Testis (tissue), 3 donors: ENCODE results near the gene FRMD3. TPM values are rescaled to one million over a fixed set of nuclear protein-coding genes. Genes with fewer than 3 reads are reported as not detected.

Experiments used
- DNase-seq: peaks from one replicate; pipeline ENCODE4 v3.0.0-alpha.2; 2019
- H3K27ac ChIP-seq, 2 donors: fragments of 200-600 bp; sonication (generic); one replicate each; pipeline ENCODE4 v1.5.1; 2019
- H3K27me3 ChIP-seq: fragments of 200-600 bp; sonication (generic); one replicate; pipeline ENCODE4 v1.5.1; 2019
- H3K36me3 ChIP-seq: fragments of 200-600 bp; sonication (generic); one replicate; pipeline ENCODE4 v1.5.1; 2017; ENCODE audit warnings: low read depth; ENCODE audit errors: missing control alignments
- H3K4me1 ChIP-seq: fragments of 200-600 bp; sonication (generic); one replicate; pipeline ENCODE4 v1.5.1; 2019
- H3K4me3 ChIP-seq, 2 donors: fragments of 200-600 bp; sonication (generic); one replicate each; pipeline ENCODE4 v1.5.1; 2017 to 2019
- H3K9me3 ChIP-seq: fragments of 200-600 bp; sonication (generic); one replicate; pipeline ENCODE4 v1.5.1; 2017
- CTCF ChIP-seq, 3 experiments: fragments of 450-650 bp in 2 of 3; fragments of 200-600 bp in 1 of 3; sonication (generic) in 1 of 3; IDR thresholded peaks; one replicate each; pipeline ENCODE4 v1.5.1; 2016 to 2019; ENCODE audit warnings: antibody characterized with exemption in 3 of 3, mild to moderate bottlenecking in 2 of 3, moderate library complexity in 1 of 3
- POLR2A ChIP-seq: fragments of 450-650 bp; IDR thresholded peaks from one replicate; pipeline ENCODE4 v1.6.1; 2017; ENCODE audit warnings: antibody characterized with exemption, mild to moderate bottlenecking, moderate library complexity
- WGBS, 2 donors: methylation state at CpG; one replicate each; pipeline ENCODE4 v1.1.5; 2018; 5-methylcytosine and 5-hydroxymethylcytosine counted together
- intact Hi-C: fragments of 100-400 bp; cut with DNase I; formaldehyde crosslinking; loops from one replicate; pipeline ENCODE4 v1.15.1; 2023; ENCODE audit warnings: low total_unique reads
- polyA plus RNA-seq: library from polyadenylated mRNA; stranded (reverse); fragments of 350-450 nt; fragmentation: Illumina TruSeq; extraction: RNeasy Lipid Tissue Mini Kit (QIAGEN cat#74804); gene quantifications from one replicate; pipeline ENCODE4 v1.2.3, GENCODE V29; 2014; ENCODE audit warnings: low read depth, low replicate concordance; ENCODE audit not compliant: insufficient read depth
- total RNA-seq, 2 donors: library from RNA; depleted of rRNA; stranded (reverse); fragments of >200 nt; gene quantifications; one replicate each; pipeline ENCODE4 v1.2.3, GENCODE V29; 2016

FRMD3 gene
- total and polyA plus RNA-seq, 3 donors from 2014 or later, result 5.5 to 16.2 (median 12.5) TPM

GRCh38 chr9:83342006-83342405, 196.2 kb downstream of the FRMD3 start:
- DNase-seq, result no peak
- intact Hi-C loops, result no loop called here
- H3K27me3 ChIP-seq, result no peaks in the 10 kb centered on the region
- no peaks in the 10 kb centered on the region for H3K4me1 ChIP-seq
- H3K4me3 ChIP-seq, result no peak overlapping the region
- H3K9me3 ChIP-seq, result no peaks in the 10 kb centered on the region
- H3K36me3 ChIP-seq, result no peaks in the 10 kb centered on the region
- H3K27ac ChIP-seq, result no peak overlapping the region
- 89 to 97% methylated on average over 3 of the region's 3 CpGs for WGBS, 2 donors
- TF ChIP-seq POLR2A, result no peak
- no peak for TF ChIP-seq CTCF (IDR thresholded peaks at IDR 0.05)

GRCh38 chr9:83340451-83340850, 197.8 kb downstream of the FRMD3 start:
- no peak for DNase-seq
- no peaks in the 10 kb centered on the region for H3K4me1 ChIP-seq
- H3K27ac ChIP-seq, result no peak overlapping the region
- intact Hi-C loops, result no loop called here
- no peaks in the 10 kb centered on the region for H3K27me3 ChIP-seq
- no peaks in the 10 kb centered on the region for H3K36me3 ChIP-seq
- no peak for TF ChIP-seq POLR2A
- TF ChIP-seq CTCF (IDR thresholded peaks at IDR 0.05), result no peak
- H3K9me3 ChIP-seq, result no peaks in the 10 kb centered on the region
- 58 to 67% methylated on average over 3 of the region's 3 CpGs for WGBS, 2 donors
- H3K4me3 ChIP-seq, result no peak overlapping the region

GRCh38 chr9:83339435-83339834, 198.8 kb downstream of the FRMD3 start:
- no peak overlapping the region for H3K4me3 ChIP-seq
- no peak for DNase-seq
- H3K36me3 ChIP-seq, result no peaks in the 10 kb centered on the region
- intact Hi-C loops, result loop anchor here (10.0 kb wide), 1 partner anchor 195 kb away; the partner anchor contains the start of gene FRMD3
- TF ChIP-seq POLR2A, result no peak
- TF ChIP-seq CTCF (IDR thresholded peaks at IDR 0.05), result no peak
- H3K4me1 ChIP-seq, result no peaks in the 10 kb centered on the region
- H3K9me3 ChIP-seq, result no peaks in the 10 kb centered on the region
- WGBS, 2 donors, result 89 to 92% methylated on average over 1 of the region's 1 CpG
- no peak overlapping the region for H3K27ac ChIP-seq
- H3K27me3 ChIP-seq, result no peaks in the 10 kb centered on the region

GRCh38 chr9:83336706-83337105, 201.5 kb downstream of the FRMD3 start:
- no peaks in the 10 kb centered on the region for H3K4me1 ChIP-seq
- H3K4me3 ChIP-seq, result no peak overlapping the region
- intact Hi-C loops, result loop anchor here (10.0 kb wide), 1 partner anchor 198 kb away; the partner anchor contains the start of gene FRMD3
- no peaks in the 10 kb centered on the region for H3K27me3 ChIP-seq
- no peaks in the 10 kb centered on the region for H3K9me3 ChIP-seq
- TF ChIP-seq CTCF (IDR thresholded peaks at IDR 0.05) (no peak), POLR2A (no peak)
- no peak overlapping the region for H3K27ac ChIP-seq
- 44 to 47% methylated on average over 1 of the region's 1 CpG for WGBS, 2 donors
- no peaks in the 10 kb centered on the region for H3K36me3 ChIP-seq
- DNase-seq, result no peak

GRCh38 chr9:83334320-83334719, 203.9 kb downstream of the FRMD3 start:
- Histone ChIP-seq H3K4me3 (no peak overlapping the region), H3K27ac (no peak overlapping the region), H3K27me3 (no peaks in the 10 kb centered on the region), H3K9me3 (no peaks in the 10 kb centered on the region), H3K36me3 (no peaks in the 10 kb centered on the region), H3K4me1 (no peaks in the 10 kb centered on the region)
- 6 to 12% methylated on average over 4 of the region's 4 CpGs for WGBS, 2 donors
- intact Hi-C loops, result loop anchor here (10.0 kb wide), 1 partner anchor 200 kb away; the partner anchor contains the start of gene FRMD3
- DNase-seq, result peak; percentile 88
- TF ChIP-seq POLR2A, result no peak
- TF ChIP-seq CTCF (IDR thresholded peaks at IDR 0.05), result peak; percentile 95 to 98 (median 95)
